Left forelimb (tissue), 1 donor: ENCODE measurements around the gene PEAR1.
"Not testable (repeated sequence)": the region's sequence is repeated elsewhere in the genome, so short reads cannot be mapped to it uniquely, and the experiment has no call there.

Experiments used
- DNase-seq: peaks from one replicate; pipeline ENCODE4 v3.0.0-alpha.2; 2018; ENCODE audit warnings: low spot score

PEAR1 gene

DNA sequence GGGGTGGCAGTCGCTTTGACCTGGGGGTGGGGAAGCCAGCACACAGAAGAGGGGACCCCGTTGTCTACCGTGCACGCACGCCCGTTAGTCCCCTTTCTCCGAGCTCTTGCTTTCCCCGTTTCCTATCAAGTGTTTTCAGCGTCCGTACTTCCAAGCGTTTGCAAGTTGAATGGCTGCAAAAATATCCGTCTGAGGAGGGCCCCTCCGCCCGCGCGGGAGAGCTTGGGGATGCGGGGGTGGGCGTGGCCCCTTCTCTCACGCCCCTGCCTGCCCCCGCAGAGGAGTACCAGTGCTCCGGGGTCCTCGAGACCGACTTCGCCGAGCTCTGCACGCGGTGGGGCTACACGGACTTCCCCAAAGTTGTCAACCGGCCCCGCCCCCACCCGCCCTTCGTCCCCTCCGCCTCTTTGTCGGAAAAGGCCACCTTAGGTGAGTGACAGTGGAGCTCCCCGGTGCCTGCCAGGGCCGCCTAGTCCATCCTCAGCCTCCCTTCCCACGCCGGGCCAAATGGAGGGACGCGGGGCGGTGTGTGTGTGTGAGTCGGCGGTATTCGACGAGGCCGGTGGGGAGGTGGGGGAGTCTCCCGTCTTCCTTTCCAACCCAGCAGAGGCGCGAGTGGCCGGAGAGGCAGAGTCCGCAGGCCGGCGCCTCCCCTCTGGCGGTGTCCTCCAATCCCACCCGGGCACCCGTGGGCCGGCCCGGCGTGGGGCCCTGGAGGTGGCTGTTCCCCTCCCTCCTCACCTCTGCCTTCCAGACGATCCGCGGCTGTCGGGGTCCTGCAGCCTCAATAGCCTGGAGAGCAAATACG is 30.4 kb downstream of the PEAR1 start:
- no peak for DNase-seq

DNA sequence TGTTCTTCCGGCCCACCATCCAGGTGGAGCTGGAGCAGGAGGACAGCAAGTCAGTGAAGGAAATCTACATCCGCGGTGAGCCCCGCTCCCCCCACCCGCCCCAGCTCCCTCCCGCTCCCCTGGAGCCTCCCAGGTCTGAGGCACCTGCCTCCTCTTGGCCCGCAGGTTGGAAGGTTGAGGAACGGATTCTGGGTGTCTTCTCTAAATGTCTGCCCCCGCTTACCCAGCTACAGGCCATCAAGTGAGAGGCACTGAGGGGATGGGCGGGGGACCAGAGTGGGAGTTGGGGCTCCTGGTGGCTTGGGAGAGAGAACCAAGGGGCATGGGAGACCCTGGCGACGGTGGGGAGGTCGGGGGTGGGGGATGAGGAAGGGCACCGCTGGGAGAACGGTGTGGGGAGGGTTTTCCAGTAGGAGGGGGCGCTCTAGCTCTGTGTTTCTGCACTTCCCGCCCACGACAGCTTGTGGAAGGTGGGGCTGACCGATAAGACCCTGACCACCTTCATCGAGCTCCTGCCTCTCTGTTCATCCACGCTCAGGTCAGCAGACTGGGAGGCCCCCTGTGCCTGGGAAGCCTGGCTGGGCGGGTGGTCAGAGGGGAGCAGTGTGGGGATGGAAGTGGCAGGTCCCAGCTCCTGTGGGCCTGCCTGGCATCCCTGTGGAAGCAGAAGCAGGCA is 31.1 kb downstream of the PEAR1 start:
- DNase-seq, result no peak

DNA sequence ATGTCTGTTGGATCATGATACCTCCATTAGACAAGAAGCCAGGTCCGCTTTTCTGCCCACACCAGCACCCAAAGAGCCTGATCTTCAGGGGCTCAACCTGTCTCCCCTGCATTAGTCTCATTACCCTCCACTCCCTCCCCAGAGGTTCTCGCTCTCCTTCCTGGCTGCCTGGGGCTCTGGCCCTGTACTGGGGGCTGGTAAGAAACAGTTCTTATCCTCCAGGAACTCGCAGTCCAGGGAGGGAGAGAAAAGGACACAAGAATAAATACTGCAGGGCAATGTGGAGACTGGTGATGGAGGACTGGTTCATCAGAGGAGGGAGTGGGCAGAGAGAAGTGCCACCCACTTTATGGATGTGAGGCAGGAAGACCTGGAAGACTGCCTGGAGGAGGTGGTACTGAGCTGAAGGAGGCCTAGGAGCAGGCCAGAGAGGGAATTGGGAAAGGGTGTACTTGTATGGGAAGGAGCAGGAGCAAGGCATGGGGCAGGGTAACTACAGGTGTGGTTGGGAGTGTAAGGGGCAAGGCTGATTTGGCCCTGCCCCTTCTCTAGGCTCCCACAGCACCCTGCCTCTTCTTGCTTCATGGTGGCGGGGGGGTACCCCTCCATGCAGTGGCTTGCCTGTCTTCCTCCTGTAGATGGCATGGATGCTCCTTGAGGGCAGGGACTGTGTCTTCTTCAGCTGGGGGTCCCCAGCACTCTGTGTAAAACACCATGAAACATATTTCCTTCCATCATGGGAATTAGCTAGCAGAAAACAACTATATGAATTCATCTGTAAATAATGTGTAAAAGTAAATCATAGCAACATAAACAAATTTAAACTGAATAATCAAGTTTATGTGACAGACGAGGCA is 31.9 kb downstream of the PEAR1 start:
- DNase-seq, result no peak

DNA sequence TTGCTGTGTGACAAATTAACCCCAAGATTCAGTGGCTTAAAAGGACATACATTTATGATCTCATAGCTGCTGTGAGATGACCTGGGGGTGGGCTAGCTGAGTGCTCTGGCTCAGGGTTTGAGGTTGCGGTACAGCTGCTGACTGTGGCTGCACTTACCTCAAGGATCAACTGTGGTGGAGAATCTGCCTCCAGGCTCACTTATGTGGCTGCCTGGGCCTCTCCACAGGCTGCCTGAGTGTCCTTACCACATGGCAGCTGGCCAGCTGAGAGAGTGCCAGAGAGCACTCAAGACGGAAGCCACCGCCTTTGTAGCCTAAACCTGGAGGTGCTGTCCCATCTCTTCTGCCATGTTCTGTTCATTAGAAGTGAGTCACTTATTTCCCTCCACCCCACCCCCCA is 32.7 kb downstream of the PEAR1 start:
- DNase-seq, result no peak

DNA sequence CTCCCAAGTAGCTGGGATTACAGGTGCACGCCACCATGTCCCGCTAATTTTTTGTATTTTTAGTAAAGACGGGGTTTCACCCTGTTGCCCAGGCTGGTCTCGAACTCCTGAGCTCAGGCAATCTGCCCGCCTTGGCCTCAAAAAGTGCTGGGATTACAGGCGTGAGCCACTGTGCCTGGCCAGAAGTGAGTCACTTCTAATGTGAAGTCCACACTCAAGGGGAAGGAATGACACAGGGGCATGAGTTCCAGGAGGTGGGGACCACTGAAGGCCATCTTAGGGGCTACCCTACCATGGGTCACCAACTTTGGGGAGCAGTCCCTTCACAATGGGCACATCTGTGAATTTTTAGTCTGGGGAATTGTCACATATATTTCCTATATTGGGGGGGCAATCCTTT is 33.2 kb downstream of the PEAR1 start:
- DNase-seq, result not testable (repeated sequence)

DNA sequence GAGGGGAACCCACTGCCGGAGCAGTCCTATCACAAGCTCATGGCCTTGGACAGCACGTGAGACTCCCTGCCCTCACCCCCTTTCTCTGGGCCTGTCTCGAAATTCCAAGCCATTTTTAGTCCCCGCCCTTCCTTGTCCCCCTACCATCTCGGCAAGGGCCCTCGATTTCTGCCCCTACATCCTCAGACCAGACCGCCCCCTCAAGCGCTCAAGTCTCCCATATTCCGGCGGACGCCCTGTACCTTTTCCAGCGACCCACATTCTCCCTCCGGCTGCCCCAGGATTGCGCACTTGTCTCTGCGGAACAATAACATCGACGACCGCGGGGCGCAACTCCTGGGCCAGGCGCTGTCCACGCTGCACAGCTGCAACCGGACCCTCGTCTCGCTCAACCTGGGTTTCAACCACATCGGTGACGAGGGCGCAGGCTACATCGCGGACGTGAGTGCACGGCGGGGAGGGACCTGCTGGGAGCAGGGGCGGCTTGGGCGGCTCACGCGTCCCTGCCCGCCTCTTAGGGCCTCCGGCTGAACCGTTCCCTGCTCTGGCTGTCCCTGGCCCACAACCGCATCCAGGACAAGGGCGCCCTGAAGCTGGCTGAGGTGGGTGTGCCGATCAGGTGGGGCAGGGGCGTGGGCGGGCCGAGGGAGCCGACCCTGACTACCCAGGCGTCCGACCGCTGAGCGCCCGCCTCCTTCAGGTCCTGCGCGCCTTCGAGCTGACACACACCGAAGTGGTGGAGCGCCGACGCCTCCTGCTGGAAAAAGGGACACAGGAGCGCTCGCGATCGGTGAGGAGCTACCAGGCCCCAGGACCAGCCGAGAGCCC is 33.9 kb downstream of the PEAR1 start:
- DNase-seq, result peak; percentile 84

DNA sequence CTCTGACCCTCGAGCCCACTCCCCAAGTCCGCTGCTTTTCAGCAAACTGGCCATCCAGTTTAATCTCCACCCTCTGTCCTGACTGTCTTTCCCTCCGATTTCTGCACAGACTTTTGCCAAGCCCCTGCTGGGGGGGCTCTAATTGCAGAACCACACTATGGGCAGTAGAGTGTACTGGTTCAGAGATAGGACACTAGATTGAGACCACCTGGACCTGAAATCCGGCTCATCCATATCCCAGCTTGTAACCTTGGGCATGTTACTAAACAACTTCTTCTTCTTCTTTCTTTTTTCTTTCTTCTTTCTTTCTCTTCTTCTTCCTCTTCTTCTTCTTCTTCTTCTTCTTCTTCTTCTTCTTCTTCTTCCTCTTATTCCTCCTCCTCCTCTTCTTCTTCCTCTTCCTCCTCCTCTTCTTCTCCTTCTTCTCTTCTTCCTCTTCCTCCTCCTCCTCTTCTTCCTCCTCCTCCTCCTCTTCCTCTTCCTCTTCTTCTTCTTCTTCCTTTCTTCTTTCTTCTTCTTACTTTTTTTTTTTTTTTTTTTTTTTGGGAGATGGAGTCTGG is 34.6 kb downstream of the PEAR1 start:
- DNase-seq, result no peak

DNA sequence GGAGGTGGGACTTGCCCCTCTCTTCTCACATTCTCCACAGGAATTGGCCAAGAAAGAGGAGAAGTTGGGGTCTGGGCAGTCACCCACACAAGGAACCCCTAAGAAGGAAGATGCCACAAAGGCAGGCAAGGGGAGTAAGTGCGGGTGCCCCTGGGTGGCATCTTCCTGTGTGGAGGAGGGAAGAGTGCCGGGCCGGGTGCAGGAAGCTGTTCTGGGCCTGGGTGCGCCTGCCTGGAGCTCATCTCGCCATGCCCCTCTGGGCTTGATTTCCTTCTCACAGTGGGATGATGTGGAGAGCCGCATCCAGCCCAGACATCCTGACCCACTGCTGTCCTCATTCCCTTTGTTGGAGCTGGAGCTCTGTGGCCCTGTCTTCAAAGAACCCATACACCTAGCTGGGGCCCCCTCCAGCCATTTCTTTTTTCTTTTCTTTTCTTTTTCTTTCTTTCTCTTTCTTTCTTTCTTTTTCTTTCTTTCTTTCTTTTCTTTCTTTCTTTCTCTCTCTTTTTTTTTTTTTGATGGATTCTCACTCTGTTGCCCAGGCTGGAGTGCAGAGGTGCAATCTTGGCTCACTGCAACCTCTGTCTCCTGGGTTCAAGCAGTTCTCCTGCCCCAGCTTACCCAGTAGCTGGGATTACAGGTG is 36.2 kb downstream of the PEAR1 start:
- DNase-seq, result no peak

DNA sequence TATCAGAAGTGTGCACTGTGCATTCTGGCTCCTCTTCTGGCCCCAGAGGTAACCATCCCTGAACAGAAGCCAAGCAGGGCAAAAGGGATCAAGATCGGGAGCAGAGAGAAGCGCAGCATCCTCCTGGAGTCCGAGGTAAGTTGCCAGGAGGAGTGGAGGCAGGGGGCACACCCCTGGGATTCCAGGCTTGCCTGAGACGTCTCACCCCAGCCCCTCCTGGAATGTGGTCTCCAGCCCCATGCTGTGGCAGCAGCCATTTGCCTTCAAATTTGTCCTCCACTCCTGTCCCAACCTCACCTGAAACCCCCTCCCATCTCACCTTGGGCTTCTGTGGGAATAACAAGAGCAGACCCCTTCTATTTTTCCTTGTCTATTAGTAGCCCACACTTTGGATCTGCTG is 37.0 kb downstream of the PEAR1 start:
- DNase-seq, result no peak

DNA sequence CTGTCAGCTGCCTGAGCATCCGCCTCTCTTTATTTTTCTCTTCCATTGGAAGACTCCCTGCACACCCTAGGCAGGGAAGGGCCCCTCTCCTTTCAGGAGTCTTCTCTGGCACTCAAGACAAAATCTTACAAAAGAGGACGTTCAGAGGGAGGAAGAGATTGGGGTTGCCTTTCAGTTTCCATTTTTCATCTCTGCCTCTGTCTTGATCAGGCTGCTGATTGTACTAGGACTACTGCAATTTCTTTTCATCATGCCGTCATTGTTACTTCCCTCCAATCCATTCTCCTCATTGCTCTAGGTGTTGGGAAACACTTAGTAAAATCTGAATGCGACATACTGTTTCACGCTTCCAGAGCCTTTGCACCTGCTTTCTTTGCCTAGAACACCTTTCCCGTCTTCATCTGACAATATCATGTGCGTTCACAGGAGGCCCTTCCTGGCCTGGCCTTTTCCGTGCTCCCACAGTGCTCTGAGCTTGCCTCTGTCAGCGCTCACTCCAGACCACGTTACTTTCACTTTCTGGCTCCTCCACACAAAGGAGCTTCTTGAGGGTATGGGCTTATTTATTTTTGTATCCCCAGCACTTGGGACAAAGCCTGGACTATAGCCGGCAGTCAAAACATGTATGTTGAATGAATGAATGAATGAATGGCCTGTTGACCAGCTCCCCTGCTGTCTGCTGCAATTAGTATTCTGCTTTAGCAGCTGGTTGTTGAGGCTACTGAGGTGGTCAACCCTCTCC is 37.9 kb downstream of the PEAR1 start:
- DNase-seq, result no peak

DNA sequence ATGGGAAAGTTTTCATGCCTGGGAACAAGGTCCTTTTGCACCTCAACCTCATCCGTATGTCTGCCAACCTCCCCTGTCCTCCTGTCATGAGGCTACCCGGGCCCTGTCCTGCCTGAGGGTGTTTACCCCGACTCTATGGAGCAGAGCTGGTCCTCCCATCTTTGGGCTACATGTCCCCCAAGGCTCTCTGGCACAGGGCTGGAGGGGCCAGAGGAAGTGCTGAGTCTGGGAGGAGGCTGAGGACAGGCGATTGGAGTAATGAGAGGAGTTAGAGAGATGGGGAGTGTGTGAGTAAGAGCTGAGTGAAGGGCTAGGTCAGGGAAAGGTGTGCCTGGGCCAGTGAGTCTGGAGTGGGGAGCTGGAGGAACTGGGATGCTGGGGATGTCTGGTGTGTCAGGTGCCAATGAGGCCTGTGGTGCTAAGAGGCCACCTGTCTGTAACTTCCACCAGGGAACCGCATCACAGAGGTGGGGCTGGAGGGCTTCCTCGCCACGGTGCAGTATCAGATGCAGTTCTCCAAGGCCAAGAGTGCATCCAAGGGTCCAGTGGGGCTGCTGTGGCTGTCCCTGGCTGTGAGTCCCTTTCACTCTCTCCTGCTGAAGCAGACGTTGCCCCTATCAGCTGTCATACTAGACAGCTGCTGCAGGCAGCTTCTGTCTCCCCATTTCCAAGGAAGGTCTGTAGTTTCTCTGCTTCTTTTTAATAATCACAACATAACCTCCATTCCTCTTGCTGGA is 38.6 kb downstream of the PEAR1 start:
- no peak for DNase-seq

DNA sequence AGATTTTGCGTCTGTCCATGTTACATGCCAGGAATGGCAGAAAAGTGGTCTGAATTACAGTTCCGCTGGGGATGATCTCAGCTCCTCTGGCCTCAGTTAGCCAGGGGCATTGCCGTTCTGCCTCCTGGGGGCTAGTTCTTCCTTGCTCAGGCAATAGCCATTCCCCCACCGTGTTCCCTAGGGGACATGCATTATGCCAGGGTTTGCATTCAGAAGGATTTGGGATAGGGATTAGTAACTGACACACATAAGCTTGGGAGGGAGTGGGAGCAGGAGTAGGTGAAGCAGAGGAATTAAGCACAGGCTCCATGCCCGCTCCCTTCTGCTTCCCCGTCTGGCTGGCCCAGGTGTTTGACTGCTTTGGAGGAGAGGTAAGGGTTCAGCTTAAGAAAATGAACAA is 39.6 kb downstream of the PEAR1 start:
- no peak for DNase-seq

DNA sequence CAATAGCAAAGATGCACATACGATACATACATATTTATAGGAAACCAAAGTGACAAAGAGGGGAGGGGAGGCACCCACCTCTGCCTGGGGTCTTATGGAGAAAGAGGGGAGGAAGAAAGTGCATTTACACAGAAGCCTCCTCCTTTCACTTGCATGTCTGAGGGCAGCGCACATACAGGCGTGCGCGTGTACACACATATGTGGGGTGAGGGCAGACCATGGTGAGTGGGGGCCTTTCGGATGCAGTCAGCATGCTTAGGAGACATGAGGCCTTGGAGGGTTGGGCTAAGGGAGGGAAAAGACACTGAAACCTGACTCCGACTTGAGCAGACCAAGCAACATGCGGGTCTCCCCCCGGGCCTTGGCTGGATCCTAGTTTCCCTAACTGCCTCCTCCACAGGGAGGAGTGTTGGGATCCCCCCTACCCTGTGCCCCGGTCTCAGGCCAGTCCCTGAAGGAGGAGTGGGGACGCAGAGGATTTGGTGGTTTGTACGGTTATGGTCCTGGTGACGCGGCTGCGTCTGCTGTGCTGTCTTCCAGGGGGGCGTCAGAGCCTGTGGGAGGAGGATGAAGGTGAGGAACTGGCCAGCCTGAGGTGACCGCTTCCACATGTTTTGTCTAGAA is 42.1 kb downstream of the PEAR1 start:
- DNase-seq, result no peak

DNA sequence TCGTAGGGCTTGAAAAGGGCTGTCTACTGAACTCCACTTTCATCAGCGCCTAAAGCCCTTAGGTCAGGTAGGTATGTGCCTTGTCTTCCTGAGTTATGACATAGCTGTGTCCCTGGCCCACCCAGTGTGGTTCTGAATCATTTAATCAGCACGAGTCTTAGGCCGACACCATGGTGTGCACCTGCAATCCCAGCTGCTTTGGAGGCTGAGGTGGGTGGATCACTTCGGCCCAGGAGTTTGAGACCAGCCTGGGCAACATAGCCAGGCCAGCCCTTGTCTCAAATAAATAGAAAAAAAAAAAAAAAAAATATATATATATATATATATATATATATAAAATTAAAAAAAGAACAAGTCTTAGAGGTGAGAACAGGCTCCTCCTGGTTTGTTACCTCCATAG is 42.7 kb downstream of the PEAR1 start:
- no peak for DNase-seq

DNA sequence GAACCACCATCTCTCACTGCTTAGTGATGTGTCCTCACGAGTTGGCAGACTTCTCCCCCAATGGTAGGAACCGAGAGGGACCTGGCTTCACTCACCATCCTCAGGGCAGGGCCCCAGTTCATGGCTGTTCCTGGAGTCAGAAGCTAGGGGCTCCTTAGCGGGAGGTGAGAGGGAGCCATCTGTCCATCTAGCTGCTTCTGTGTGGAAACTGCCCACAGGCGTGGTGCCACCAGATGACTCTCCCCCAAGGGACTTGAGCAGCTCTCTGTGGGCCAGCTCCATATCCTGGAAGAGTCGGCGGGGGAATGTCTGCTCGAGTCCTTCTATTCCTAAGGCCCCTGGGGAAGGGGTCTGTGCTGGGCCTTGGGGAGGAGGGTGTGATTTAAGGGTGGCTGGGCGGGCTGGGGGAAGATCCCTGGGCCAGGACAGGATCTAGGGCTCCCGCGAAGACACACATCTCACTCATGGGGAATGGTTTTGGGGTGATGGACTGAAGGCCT is 43.3 kb downstream of the PEAR1 start:
- DNase-seq, result no peak

DNA sequence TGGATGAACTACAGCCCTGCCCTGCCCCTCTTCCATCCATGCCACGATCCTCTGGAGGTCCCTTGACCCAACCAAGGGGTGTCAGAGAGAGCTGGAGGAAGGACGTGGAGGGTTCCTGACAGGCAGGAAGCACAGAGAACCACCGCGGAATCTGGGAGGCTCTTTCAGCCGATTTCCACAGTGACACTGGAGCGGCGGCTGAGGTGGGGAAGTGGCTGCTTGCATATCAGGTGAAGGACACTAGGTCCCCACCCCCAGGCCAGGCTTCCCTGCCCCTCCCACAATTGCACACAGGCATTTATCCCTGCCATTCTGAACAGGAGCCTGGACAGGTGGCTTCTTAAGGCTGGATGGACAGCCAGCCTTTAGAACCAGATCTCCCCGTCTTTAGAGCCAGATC is 44.4 kb downstream of the PEAR1 start:
- no peak for DNase-seq

DNA sequence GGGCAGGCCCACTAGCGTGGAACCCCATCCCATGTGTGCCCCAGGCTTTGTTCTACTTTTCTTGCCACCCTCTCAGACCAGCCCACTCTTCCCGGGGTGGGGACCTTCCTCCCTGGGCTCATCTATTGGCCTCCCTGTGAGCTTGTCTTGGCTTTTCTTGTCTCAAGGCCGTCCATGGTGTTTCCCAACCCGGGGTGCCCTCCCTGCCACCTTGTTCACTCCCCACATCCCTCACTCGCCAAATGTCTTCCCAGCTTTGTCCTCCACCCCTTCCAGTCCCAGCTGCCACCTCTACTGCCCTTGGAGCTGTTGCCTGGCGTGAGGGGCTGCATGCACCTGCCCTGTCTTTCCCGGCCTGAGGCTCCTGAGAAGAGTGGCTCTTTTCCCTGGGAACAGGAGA is 45.3 kb downstream of the PEAR1 start:
- no peak for DNase-seq

DNA sequence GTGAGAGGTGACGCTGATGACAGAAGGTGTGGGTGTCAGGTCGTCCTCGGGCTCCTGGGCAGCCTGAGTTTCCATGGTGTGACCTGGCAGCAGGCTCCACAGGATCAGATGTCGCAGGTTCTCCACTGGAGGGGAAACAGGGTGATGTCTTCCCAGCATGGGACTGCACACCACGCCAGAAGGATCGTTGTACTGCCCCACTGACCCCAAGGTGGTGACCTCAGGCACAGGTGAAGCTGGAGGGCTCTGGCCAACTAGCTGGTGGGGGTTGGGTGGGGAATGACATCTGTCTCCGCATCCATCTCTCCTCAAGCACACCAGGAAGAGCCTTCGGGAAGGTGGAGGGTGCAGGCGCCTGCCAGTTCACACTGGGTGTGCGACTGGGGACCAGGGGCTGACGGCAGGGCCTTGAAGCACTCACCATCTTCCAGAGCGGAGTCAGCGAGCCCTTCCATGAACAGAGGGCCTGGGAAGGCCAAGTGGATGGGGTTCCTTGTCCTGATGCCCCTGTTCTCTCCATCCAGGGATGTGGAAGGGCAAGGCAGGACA is 46.3 kb downstream of the PEAR1 start:
- no peak for DNase-seq

DNA sequence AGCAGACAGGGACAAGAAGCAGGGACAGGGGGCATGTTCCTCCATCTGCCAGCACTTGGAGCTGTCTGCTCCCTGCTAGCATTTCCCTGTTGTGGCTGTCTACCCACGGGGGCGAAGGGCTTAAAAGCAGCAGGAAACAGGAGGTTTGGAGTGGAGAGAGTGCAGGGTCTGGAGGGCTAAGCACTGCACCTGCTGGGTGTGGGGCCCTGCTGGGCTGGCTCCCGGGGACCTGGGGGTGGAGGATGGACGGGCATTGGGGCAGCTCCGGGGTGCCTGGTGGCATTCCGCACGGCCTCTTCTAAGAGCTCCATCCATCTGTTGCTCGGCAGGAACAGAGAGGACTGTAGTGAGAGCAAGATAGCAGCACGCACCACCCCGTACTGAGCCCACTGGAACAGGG is 48.2 kb downstream of the PEAR1 start:
- no peak for DNase-seq
